HCT116 (cell line): ENCODE data around the gene SH2B2. TPM values are rescaled to one million over a fixed set of nuclear protein-coding genes. Genes with fewer than 3 reads are reported as not detected.

Experiments
- ATAC-seq: fragments of 200-7000 bp; cut with Tn5 transposase; 2 replicates; pipeline ENCODE4 v1.9.1; 2020; ENCODE audit warnings: mild to moderate bottlenecking, moderate library complexity
- BruUV-seq: library from RNA; stranded (reverse); fragments of 400-500 nt; replicated peaks from 2 replicates; lab custom pipeline; 2021; lab: Mats Ljungman, UMichigan
- CTCF ChIA-PET: fragments of 300-600 bp; sonication (Branson Sonifier 250); formaldehyde crosslinking; loops from one replicate; lab custom pipeline; 2021; ENCODE audit warnings: antibody characterized with exemption; lab: Charles Lee
- POLR2A ChIA-PET: fragments of 300-600, 350-600 bp; sonication (Branson Sonifier 250); formaldehyde crosslinking; loops from one replicate; lab custom pipeline; 2021; ENCODE audit warnings: antibody characterized with exemption; lab: Charles Lee
- RAD21 ChIA-PET, 2 experiments: fragments of 300-600 bp; sonication (Branson Sonifier 250); formaldehyde crosslinking; loops; one replicate each; lab custom pipeline; 2023; ENCODE audit warnings: low total read pairs in 2 of 2; ENCODE audit not compliant: uncharacterized antibody in 2 of 2, unreplicated experiment in 2 of 2, low non-redundant PET in 1 of 2; lab: Charles Lee
- DNase-seq: peaks from one replicate; pipeline ENCODE4 v3.0.0-alpha.2; 2010; ENCODE audit warnings: low read depth, low spot score
- H2AFZ ChIP-seq: fragments of 200-600 bp; shearing (Covaris generic), sonication (generic); 2 replicates; pipeline ENCODE4 v1.6.1; 2017; ENCODE audit warnings: low read depth, mixed run types, mixed read lengths, antibody characterized with exemption, low read length; ENCODE audit not compliant: poor library complexity, severe bottlenecking
- H3K27ac ChIP-seq: 2 replicates; pipeline ENCODE4 v1.5.1; 2012; ENCODE audit warnings: low read depth, low read length
- H3K27me3 ChIP-seq: fragments of 200-600 bp; sonication (generic); 2 replicates; pipeline ENCODE4 v1.6.1; 2016; ENCODE audit warnings: mixed run types, low read length, mixed read lengths; ENCODE audit not compliant: insufficient read depth
- H3K36me3 ChIP-seq, 2 experiments: fragments of 200-500 bp in 1 of 2; fragments of 200-600 bp in 1 of 2; sonication (Bioruptor generic) in 1 of 2; sonication (generic) in 1 of 2; 2 replicates each; pipeline versions ENCODE4 v1.5.1 to v1.6.1; 2014 to 2016; ENCODE audit warnings: low read length in 2 of 2, inconsistent platforms in 1 of 2, mixed read lengths in 1 of 2, mixed run types in 1 of 2; ENCODE audit not compliant: insufficient read depth in 2 of 2, control insufficient read depth in 1 of 2
- H3K4me1 ChIP-seq, 2 experiments: fragments of 200-600 bp in 1 of 2; sonication (generic) in 1 of 2; 2 replicates each; pipeline versions ENCODE4 v1.5.1 to v1.6.1; 2012 to 2017; ENCODE audit warnings: low read length in 2 of 2, inconsistent platforms in 1 of 2, mild to moderate bottlenecking in 1 of 2, mixed read lengths in 1 of 2, mixed run types in 1 of 2, moderate library complexity in 1 of 2; ENCODE audit not compliant: insufficient read depth in 2 of 2, control insufficient read depth in 1 of 2
- H3K4me2 ChIP-seq: fragments of 200-600 bp; sonication (generic); 2 replicates; pipeline ENCODE4 v1.6.1; 2017; ENCODE audit warnings: mixed run types, low read length, mixed read lengths
- H3K4me3 ChIP-seq, 2 experiments: fragments of 200-600 bp in 1 of 2; sonication (generic) in 1 of 2; replicated peaks in 1 of 2; 2 replicates each; pipeline ENCODE4 v1.5.1; 2011 to 2016; ENCODE audit warnings: low read length in 2 of 2, control low read depth in 1 of 2, low read depth in 1 of 2, mild to moderate bottlenecking in 1 of 2, mixed read lengths in 1 of 2, mixed run types in 1 of 2
- H3K79me2 ChIP-seq: fragments of 200-600 bp; sonication (generic); 2 replicates; pipeline ENCODE4 v1.6.1; 2017; ENCODE audit warnings: mild to moderate bottlenecking, mixed run types, low read length, moderate library complexity, mixed read lengths; ENCODE audit not compliant: insufficient read depth
- H3K9ac ChIP-seq: fragments of 200-600 bp; sonication (generic); 2 replicates; pipeline ENCODE4 v1.6.1; 2016; ENCODE audit warnings: low read length, mixed read lengths
- H3K9me2 ChIP-seq: fragments of 200-600 bp; sonication (generic), shearing (Covaris generic); 2 replicates; pipeline ENCODE4 v1.6.1; 2017; ENCODE audit warnings: mixed run types, mild to moderate bottlenecking, moderate library complexity; ENCODE audit not compliant: insufficient read depth
- H3K9me3 ChIP-seq, 2 experiments: fragments of 200-500 bp in 1 of 2; fragments of 200-600 bp in 1 of 2; sonication (Bioruptor generic) in 1 of 2; sonication (generic) in 1 of 2; 2 replicates each; pipeline ENCODE4 v1.6.1; 2014 to 2017; ENCODE audit warnings: low read length in 2 of 2, mixed read lengths in 2 of 2, inconsistent platforms in 1 of 2, low read depth in 1 of 2, mild to moderate bottlenecking in 1 of 2, mixed run types in 1 of 2, moderate library complexity in 1 of 2; ENCODE audit not compliant: control insufficient read depth in 1 of 2, insufficient read depth in 1 of 2
- H4K20me1 ChIP-seq: fragments of 200-600 bp; sonication (generic), shearing (Covaris generic); 2 replicates; pipeline ENCODE4 v1.6.1; 2017; ENCODE audit warnings: mixed run types, mild to moderate bottlenecking, moderate library complexity; ENCODE audit not compliant: insufficient read depth
- CBX3 ChIP-seq: IDR thresholded peaks from 2 replicates; pipeline ENCODE4 v1.6.1; 2012; ENCODE audit warnings: low read depth
- CEBPB ChIP-seq: IDR thresholded peaks from 2 replicates; pipeline ENCODE4 v1.6.1; 2012; ENCODE audit warnings: low read depth
- FOSL1 ChIP-seq: IDR thresholded peaks from 2 replicates; pipeline ENCODE4 v1.6.1; 2012; ENCODE audit warnings: low read depth
- POLR2AphosphoS5 ChIP-seq: IDR thresholded peaks from 2 replicates; pipeline ENCODE4 v1.6.1; 2011; ENCODE audit warnings: mild to moderate bottlenecking, low read depth, low read length, moderate library complexity
- RAD21 ChIP-seq: IDR thresholded peaks from 2 replicates; pipeline ENCODE4 v1.6.1; 2012; ENCODE audit warnings: low read depth, mild to moderate bottlenecking
- SP1 ChIP-seq: IDR thresholded peaks from 2 replicates; pipeline ENCODE4 v1.6.1; 2012; ENCODE audit warnings: low read depth
- YY1 ChIP-seq: IDR thresholded peaks from 2 replicates; pipeline ENCODE4 v1.6.1; 2011; ENCODE audit warnings: low read length, low read depth, moderate library complexity, mild to moderate bottlenecking; ENCODE audit not compliant: insufficient replicate concordance; ENCODE audit errors: extremely low read depth
- intact Hi-C: fragments of 100-400 bp; cut with micrococcal nuclease; formaldehyde crosslinking; loops from 2 replicates; pipeline ENCODE4 v1.10.0; 2022
- total RNA-seq: library from RNA; stranded (reverse); gene quantifications from one replicate; pipeline ENCODE4 v1.2.1, GENCODE V29; 2021; ENCODE audit not compliant: unreplicated experiment
- TF ChIP-seq, protein P1 (sequence below): IDR thresholded peaks from 2 replicates; pipeline ENCODE4 v1.6.1; 2012; ENCODE audit warnings: low read depth

SH2B2 gene
- total RNA-seq, 1 experiment from 2014 or later: 11.8 TPM

DNA sequence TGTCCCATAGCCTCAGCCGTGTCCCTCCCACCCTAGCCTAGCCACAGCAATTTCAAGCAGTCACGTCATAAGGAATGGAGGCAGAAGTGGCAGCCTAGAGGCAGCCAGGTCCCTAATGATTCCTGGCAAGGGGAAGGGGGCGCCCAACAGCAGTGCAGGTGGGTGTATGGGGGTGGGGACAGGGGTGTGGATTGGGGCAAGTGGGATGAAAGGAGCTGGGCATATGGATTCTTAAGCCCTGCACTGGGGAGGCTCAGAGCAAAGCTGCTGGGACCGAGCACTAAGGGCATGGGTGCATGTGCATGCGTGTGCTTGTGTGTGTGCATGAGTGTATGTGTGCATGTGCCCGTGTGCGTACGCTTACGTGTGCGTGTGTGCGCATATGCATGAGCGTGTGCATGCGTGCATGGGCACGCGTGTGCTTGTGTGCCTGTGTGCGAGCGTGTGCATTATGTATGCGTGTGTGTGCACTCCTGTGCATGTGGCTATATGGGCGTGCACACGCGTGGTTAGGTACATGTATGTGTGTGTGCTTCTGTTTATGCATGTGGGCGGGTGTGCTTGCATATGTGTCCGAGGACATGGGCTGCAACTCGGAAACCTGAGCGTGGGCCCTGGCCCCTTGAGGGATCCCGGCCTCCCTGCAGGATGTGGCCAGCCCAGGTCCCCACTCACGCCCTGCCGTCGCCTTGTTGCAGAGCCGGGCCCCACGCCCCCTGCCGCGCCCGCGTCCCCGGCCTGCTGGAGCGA is 34.1 kb downstream of the SH2B2 start:
- POLR2A ChIA-PET: no interaction called here
- H3K4me2 ChIP-seq: no peak overlapping the region
- no peak for ATAC-seq

More for the DNA sequence above, 34.1 kb downstream of the SH2B2 start:
- Histone ChIP-seq H3K9me3 (no peaks in the 10 kb centered on the region), H3K79me2 (no peaks in the 10 kb centered on the region)
- TF ChIP-seq YY1: no peak
- no peak for TF ChIP-seq POLR2AphosphoS5
- TF ChIP-seq CBX3: no peak
- TF ChIP-seq SP1: no peak
- TF ChIP-seq FOSL1: no peak
- no peak for TF ChIP-seq RAD21
- TF ChIP-seq, protein P1, sequence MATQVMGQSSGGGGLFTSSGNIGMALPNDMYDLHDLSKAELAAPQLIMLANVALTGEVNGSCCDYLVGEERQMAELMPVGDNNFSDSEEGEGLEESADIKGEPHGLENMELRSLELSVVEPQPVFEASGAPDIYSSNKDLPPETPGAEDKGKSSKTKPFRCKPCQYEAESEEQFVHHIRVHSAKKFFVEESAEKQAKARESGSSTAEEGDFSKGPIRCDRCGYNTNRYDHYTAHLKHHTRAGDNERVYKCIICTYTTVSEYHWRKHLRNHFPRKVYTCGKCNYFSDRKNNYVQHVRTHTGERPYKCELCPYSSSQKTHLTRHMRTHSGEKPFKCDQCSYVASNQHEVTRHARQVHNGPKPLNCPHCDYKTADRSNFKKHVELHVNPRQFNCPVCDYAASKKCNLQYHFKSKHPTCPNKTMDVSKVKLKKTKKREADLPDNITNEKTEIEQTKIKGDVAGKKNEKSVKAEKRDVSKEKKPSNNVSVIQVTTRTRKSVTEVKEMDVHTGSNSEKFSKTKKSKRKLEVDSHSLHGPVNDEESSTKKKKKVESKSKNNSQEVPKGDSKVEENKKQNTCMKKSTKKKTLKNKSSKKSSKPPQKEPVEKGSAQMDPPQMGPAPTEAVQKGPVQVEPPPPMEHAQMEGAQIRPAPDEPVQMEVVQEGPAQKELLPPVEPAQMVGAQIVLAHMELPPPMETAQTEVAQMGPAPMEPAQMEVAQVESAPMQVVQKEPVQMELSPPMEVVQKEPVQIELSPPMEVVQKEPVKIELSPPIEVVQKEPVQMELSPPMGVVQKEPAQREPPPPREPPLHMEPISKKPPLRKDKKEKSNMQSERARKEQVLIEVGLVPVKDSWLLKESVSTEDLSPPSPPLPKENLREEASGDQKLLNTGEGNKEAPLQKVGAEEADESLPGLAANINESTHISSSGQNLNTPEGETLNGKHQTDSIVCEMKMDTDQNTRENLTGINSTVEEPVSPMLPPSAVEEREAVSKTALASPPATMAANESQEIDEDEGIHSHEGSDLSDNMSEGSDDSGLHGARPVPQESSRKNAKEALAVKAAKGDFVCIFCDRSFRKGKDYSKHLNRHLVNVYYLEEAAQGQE: no peak
- no peak for TF ChIP-seq CEBPB
- TF ChIP-seq, all 23 proteins: peak for 0
- Histone ChIP-seq H3K4me1 (peaks cover 9 to 10% of the 10 kb centered on the region in 2 experiments), H4K20me1 (no peaks in the 10 kb centered on the region), H3K36me3 (no peaks in the 10 kb centered on the region), H3K27me3 (no peaks in the 10 kb centered on the region), H3K9ac (no peak overlapping the region), H2AFZ (no peak overlapping the region), H3K4me3 (no peak overlapping the region), H3K27ac (no peak overlapping the region), H3K9me2 (no peaks in the 10 kb centered on the region)
- BruUV-seq: no TSS peak
- ChIA-PET RAD21 (no interaction called here), CTCF (no interaction called here)
- no peak for DNase-seq
- intact Hi-C loops: no loop called here
